SK-N-SH treated with all-trans-retinoic acid at 6 μM for 48 hours (cell line): Measurements from ENCODE around the gene RRP36.
"Not testable (repeated sequence)": the region's sequence is repeated elsewhere in the genome, so short reads cannot be mapped to it uniquely, and the experiment has no call there.

ENCODE experiments used
- ATAC-seq: fragments of 200-7000 bp; cut with Tn5 transposase; 3 replicates; pipeline ENCODE4 v1.9.1; 2020; ENCODE audit warnings: mild to moderate bottlenecking, moderate library complexity
- ARNTL ChIP-seq: fragments of 450-650 bp; formaldehyde crosslinking; IDR thresholded peaks from 2 replicates; pipeline ENCODE4 v1.5.0; 2020; ENCODE audit warnings: low read depth, mild to moderate bottlenecking, moderate library complexity, borderline replicate concordance
- BACH2 ChIP-seq: fragments of 250-450 bp; sonication (Bioruptor Pico); IDR thresholded peaks from 2 replicates; pipeline ENCODE4 v1.9.0; 2021; ENCODE audit warnings: mild to moderate bottlenecking, borderline replicate concordance
- CSDC2 ChIP-seq: fragments of 250-450 bp; sonication (Bioruptor Pico); IDR thresholded peaks from 2 replicates; pipeline ENCODE4 v1.5.0; 2020; ENCODE audit warnings: mild to moderate bottlenecking, moderate library complexity
- ESRRG ChIP-seq: fragments of 250-450 bp; sonication (Bioruptor Pico); IDR thresholded peaks from 2 replicates; pipeline ENCODE4 v1.6.1; 2021; ENCODE audit warnings: mild to moderate bottlenecking
- GLIS3 ChIP-seq: fragments of 250-450 bp; sonication (Bioruptor Pico); IDR thresholded peaks from 2 replicates; pipeline ENCODE4 v1.5.0; 2020; ENCODE audit warnings: mild to moderate bottlenecking, moderate library complexity
- ISL1 ChIP-seq: fragments of 250-450 bp; sonication (Bioruptor Pico); IDR thresholded peaks from 2 replicates; pipeline ENCODE4 v2.1.2; 2022; ENCODE audit warnings: mild to moderate bottlenecking, moderate library complexity
- OSR1 ChIP-seq: fragments of 250-450 bp; sonication (Bioruptor Pico); IDR thresholded peaks from 2 replicates; pipeline ENCODE4 v1.8.0; 2022; ENCODE audit warnings: moderate library complexity, mild to moderate bottlenecking, inconsistent platforms
- PATZ1 ChIP-seq: fragments of 250-450 bp; sonication (Bioruptor Pico); IDR thresholded peaks from 2 replicates; pipeline ENCODE4 v1.8.0; 2020; ENCODE audit warnings: mild to moderate bottlenecking, moderate library complexity, borderline replicate concordance
- PPARA ChIP-seq: fragments of 250-450 bp; sonication (Bioruptor Pico); IDR thresholded peaks from 2 replicates; pipeline ENCODE4 v1.5.0; 2020; ENCODE audit warnings: mild to moderate bottlenecking, borderline replicate concordance
- RARB ChIP-seq: fragments of 250-450 bp; sonication (Bioruptor Pico); IDR thresholded peaks from 2 replicates; pipeline ENCODE4 v1.8.0; 2021; ENCODE audit warnings: mild to moderate bottlenecking, moderate library complexity
- TCF4 ChIP-seq: fragments of 250-450 bp; sonication (Bioruptor Pico); IDR thresholded peaks from 2 replicates; pipeline ENCODE4 v1.8.0; 2021; ENCODE audit warnings: mild to moderate bottlenecking, moderate library complexity, borderline replicate concordance
- TOX ChIP-seq: fragments of 250-450 bp; sonication (Bioruptor Pico); IDR thresholded peaks from 2 replicates; pipeline ENCODE4 v1.8.0; 2021; ENCODE audit warnings: mild to moderate bottlenecking, moderate library complexity, borderline replicate concordance
- TSHZ2 ChIP-seq: fragments of 250-450 bp; sonication (Bioruptor Pico); IDR thresholded peaks from 2 replicates; pipeline ENCODE4 v1.5.0; 2020; ENCODE audit warnings: mild to moderate bottlenecking, moderate library complexity
- ZC3H10 ChIP-seq: fragments of 250-450 bp; sonication (Bioruptor Pico); IDR thresholded peaks from 2 replicates; pipeline ENCODE4 v1.5.1; 2021; ENCODE audit warnings: mild to moderate bottlenecking, moderate library complexity
- ZFP3 ChIP-seq: fragments of 250-450 bp; sonication (Bioruptor Pico); IDR thresholded peaks from 2 replicates; pipeline ENCODE4 v1.5.0; 2020; ENCODE audit warnings: mild to moderate bottlenecking, moderate library complexity
- ZFP30 ChIP-seq: fragments of 450-650 bp; formaldehyde crosslinking; IDR thresholded peaks from 2 replicates; pipeline ENCODE4 v1.5.0; 2022; ENCODE audit warnings: mild to moderate bottlenecking, moderate library complexity
- ZNF565 ChIP-seq: fragments of 450-650 bp; formaldehyde crosslinking; conservative IDR thresholded peaks from 2 replicates; pipeline ENCODE4 v1.5.0; 2020; ENCODE audit warnings: low read depth, mild to moderate bottlenecking, moderate library complexity
- ZNF70 ChIP-seq: fragments of 450-650 bp; formaldehyde crosslinking; IDR thresholded peaks from 2 replicates; pipeline ENCODE4 v1.5.0; 2020; ENCODE audit warnings: mild to moderate bottlenecking, moderate library complexity
- ZNF8 ChIP-seq: fragments of 450-650 bp; formaldehyde crosslinking; IDR thresholded peaks from 2 replicates; pipeline ENCODE4 v1.5.0; 2020; ENCODE audit warnings: mild to moderate bottlenecking, moderate library complexity
- TF ChIP-seq, protein P1 (sequence below): fragments of 250-450 bp; sonication (Bioruptor Pico); IDR thresholded peaks from 2 replicates; pipeline ENCODE4 v1.8.0; 2021; ENCODE audit warnings: low read depth, mild to moderate bottlenecking, moderate library complexity, borderline replicate concordance
- TF ChIP-seq, protein P2 (sequence below): fragments of 250-450 bp; sonication (Bioruptor Pico); IDR thresholded peaks from 2 replicates; pipeline ENCODE4 v1.5.1; 2021; ENCODE audit warnings: mild to moderate bottlenecking, moderate library complexity

Gene RRP36

GRCh38 chr6:42993445-42993844, 28.0 kb upstream of the RRP36 start:
- TF ChIP-seq RARB (CRISPR knock-in tag) (no peak), BACH2 (no peak), OSR1 (no peak), CSDC2 (CRISPR knock-in tag) (no peak), TCF4 (CRISPR knock-in tag) (no peak), PATZ1 (CRISPR knock-in tag) (no peak), ZNF70 (no peak), ESRRG (CRISPR knock-in tag) (no peak), GLIS3 (CRISPR knock-in tag) (no peak), ZNF565 (CRISPR knock-in tag) (no peak), ZNF8 (no peak), ZFP30 (no peak), ISL1 (CRISPR knock-in tag) (no peak), TOX (no peak)
- TF ChIP-seq, protein P1, sequence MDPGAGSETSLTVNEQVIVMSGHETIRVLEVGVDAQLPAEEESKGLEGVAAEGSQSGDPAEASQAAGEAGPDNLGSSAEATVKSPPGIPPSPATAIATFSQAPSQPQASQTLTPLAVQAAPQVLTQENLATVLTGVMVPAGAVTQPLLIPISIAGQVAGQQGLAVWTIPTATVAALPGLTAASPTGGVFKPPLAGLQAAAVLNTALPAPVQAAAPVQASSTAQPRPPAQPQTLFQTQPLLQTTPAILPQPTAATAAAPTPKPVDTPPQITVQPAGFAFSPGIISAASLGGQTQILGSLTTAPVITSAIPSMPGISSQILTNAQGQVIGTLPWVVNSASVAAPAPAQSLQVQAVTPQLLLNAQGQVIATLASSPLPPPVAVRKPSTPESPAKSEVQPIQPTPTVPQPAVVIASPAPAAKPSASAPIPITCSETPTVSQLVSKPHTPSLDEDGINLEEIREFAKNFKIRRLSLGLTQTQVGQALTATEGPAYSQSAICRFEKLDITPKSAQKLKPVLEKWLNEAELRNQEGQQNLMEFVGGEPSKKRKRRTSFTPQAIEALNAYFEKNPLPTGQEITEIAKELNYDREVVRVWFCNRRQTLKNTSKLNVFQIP (CRISPR knock-in tag), result no peak
- ATAC-seq, result peak; percentile 68

GRCh38 chr6:42996513-42996912, 24.9 kb upstream of the RRP36 start:
- no peak for TF ChIP-seq CSDC2 (CRISPR knock-in tag)
- TF ChIP-seq, protein P2, sequence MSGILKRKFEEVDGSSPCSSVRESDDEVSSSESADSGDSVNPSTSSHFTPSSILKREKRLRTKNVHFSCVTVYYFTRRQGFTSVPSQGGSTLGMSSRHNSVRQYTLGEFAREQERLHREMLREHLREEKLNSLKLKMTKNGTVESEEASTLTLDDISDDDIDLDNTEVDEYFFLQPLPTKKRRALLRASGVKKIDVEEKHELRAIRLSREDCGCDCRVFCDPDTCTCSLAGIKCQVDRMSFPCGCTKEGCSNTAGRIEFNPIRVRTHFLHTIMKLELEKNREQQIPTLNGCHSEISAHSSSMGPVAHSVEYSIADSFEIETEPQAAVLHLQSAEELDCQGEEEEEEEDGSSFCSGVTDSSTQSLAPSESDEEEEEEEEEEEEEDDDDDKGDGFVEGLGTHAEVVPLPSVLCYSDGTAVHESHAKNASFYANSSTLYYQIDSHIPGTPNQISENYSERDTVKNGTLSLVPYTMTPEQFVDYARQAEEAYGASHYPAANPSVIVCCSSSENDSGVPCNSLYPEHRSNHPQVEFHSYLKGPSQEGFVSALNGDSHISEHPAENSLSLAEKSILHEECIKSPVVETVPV, result no peak
- TF ChIP-seq, protein P1 (CRISPR knock-in tag), result no peak
- TF ChIP-seq ZNF565 (CRISPR knock-in tag), result no peak
- no peak for TF ChIP-seq ZNF70
- no peak for TF ChIP-seq TOX
- no peak for TF ChIP-seq BACH2
- TF ChIP-seq ARNTL (CRISPR knock-in tag), result no peak
- TF ChIP-seq ZNF8, result no peak
- no peak for TF ChIP-seq ZC3H10 (CRISPR knock-in tag)
- no peak for TF ChIP-seq ESRRG (CRISPR knock-in tag)
- TF ChIP-seq RARB (CRISPR knock-in tag), result no peak
- no peak for TF ChIP-seq ZFP30
- TF ChIP-seq PATZ1 (CRISPR knock-in tag), result no peak
- ATAC-seq, result no peak

DNA sequence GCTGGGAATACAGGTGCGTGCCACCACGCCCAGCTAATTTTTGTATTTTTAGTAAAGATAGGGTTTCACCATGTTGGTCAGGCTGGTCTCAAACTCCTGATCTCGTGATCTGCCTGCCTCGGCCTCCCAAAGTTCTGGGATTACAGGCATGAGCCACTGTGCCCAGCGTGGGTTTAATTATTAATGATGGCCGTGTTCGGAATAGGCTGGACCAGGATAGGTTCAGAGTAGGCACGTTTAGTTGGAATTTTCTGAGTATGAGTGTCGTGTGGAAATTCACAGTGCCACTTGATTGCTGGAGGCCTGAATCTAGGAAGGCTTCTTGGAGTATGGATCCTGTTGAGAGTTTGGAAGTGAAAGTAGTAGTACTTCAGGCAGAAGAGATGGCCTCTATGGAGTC, 23.2 kb upstream of the RRP36 start:
- not testable (repeated sequence) for ATAC-seq

DNA sequence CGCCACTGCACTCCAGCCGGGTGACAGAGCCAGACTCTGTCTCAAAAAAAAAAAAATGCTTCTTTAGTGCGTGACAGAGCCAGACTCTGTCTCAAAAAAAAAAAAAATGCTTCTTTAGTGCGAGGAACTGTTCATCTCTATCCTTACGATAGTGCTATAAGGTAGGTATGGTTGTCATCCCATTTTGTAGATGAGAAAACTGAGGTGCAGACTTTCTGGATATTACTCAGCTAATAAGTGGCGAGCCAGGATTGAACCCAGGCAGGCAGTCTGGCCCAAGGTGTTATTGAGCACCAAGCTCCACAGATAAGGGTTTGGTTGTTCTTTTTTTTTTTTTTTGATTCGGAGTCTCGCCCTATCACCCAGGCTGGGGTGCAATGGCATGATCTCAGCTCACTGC, 19.6 kb upstream of the RRP36 start:
- TF ChIP-seq ZNF565 (CRISPR knock-in tag) (no peak), ZFP3 (CRISPR knock-in tag) (no peak), TCF4 (CRISPR knock-in tag) (no peak), ZFP30 (no peak), ISL1 (CRISPR knock-in tag) (no peak), OSR1 (no peak), TSHZ2 (CRISPR knock-in tag) (no peak), ZC3H10 (CRISPR knock-in tag) (no peak), TOX (no peak), PPARA (CRISPR knock-in tag) (no peak)
- TF ChIP-seq, all 23 proteins: peak for 0
- no peak for ATAC-seq
